Activated T-cell treated with anti-CD3 and anti-CD28 coated beads, Interleukin-2, amount 50 U/mL, for 4 hours (primary cell): ENCODE results near the gene MRPS5. TPM values are rescaled to one million over a fixed set of nuclear protein-coding genes. Genes with fewer than 3 reads are reported as not detected.

ENCODE experiments used
- ATAC-seq, 2 donors: fragments of 200-7000 bp; cut with Tn5 transposase; one replicate each; pipeline ENCODE4 v1.10.0; 2021
- DNase-seq: peaks from one replicate; pipeline ENCODE4 v3.0.0-alpha.2; 2020
- H3K27me3 Mint-ChIP-seq: one replicate; pipeline ENCODE4 v1.8.0; 2021; ENCODE audit warnings: low read depth, mixed read lengths
- H3K36me3 Mint-ChIP-seq: one replicate; pipeline ENCODE4 v1.8.0; 2022; ENCODE audit warnings: mixed read lengths; ENCODE audit not compliant: insufficient read depth
- H3K4me1 Mint-ChIP-seq: one replicate; pipeline ENCODE4 v1.8.0; 2021; ENCODE audit warnings: low read depth, mixed read lengths
- H3K4me3 Mint-ChIP-seq: one replicate; pipeline ENCODE4 v1.8.0; 2021; ENCODE audit warnings: mild to moderate bottlenecking, moderate library complexity, mixed read lengths
- H3K9me3 Mint-ChIP-seq: one replicate; pipeline ENCODE4 v1.8.0; 2021; ENCODE audit warnings: mixed read lengths
- total RNA-seq, 3 donors: library from RNA; stranded (reverse); gene quantifications; one replicate each; pipeline ENCODE4 v1.2.1, GENCODE V29; 2021

The MRPS5 gene
- total RNA-seq, 3 donors from 2014 or later: 67.4 to 71.8 (median 70.2) TPM

- Mint-ChIP-seq H3K4me3 (no peak overlapping the region), H3K4me1 (peaks cover 40% of the 10 kb centered on the region), H3K36me3 (no peaks in the 10 kb centered on the region), H3K9me3 (no peaks in the 10 kb centered on the region), H3K27me3 (no peaks in the 10 kb centered on the region)
- DNase-seq (no peak), ATAC-seq (no peak)
Measured at GRCh38 chr2:95060446-95061118, 61.0 kb downstream of the MRPS5 start.

GRCh38 chr2:95059656-95060370, 61.8 kb downstream of the MRPS5 start:
- H3K4me1 Mint-ChIP-seq: peaks cover 47% of the 10 kb centered on the region
- DNase-seq (no peak), ATAC-seq (no peak)
- H3K27me3 Mint-ChIP-seq: no peaks in the 10 kb centered on the region
- no peaks in the 10 kb centered on the region for H3K9me3 Mint-ChIP-seq
- no peak overlapping the region for H3K4me3 Mint-ChIP-seq
- H3K36me3 Mint-ChIP-seq: no peaks in the 10 kb centered on the region

- Mint-ChIP-seq H3K4me1 (peaks cover 53% of the 10 kb centered on the region), H3K9me3 (no peaks in the 10 kb centered on the region), H3K36me3 (peaks cover under 1% of the 10 kb centered on the region), H3K27me3 (no peaks in the 10 kb centered on the region), H3K4me3 (no peak overlapping the region)
- ATAC-seq (no peak), DNase-seq (no peak)
Measured at GRCh38 chr2:95058989-95059641, 62.5 kb downstream of the MRPS5 start.

DNA sequence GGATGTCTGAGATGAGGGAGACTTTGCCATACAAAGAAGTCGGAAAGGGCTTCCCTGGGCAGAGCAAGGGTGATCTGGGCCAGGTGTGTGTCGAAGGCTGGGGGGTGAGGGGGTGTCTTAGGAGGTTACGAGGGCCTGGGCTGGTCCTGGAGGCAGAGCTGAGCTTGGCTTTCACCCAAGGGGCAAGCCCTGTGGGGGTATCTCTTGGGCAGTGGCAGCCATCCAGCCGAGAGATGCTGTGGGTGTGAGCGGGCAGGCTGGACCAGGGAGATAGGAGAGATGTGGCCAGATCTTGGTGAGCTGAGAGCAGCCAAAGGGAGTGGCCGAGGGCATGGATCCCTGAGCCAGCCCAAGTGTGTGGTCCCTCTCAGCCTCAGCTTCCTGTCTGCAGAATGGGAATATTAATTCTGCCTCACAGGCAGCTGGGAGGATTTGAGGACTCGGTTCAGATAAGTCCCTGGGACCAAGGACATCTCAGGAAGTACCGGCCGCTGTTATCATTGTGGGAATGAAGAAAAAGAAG, 63.1 kb downstream of the MRPS5 start:
- H3K4me3 Mint-ChIP-seq: no peak overlapping the region
- H3K9me3 Mint-ChIP-seq: no peaks in the 10 kb centered on the region
- H3K36me3 Mint-ChIP-seq: peaks cover 4% of the 10 kb centered on the region
- ATAC-seq: no peak
- peaks cover 51% of the 10 kb centered on the region for H3K4me1 Mint-ChIP-seq
- no peaks in the 10 kb centered on the region for H3K27me3 Mint-ChIP-seq
- DNase-seq: no peak

DNA sequence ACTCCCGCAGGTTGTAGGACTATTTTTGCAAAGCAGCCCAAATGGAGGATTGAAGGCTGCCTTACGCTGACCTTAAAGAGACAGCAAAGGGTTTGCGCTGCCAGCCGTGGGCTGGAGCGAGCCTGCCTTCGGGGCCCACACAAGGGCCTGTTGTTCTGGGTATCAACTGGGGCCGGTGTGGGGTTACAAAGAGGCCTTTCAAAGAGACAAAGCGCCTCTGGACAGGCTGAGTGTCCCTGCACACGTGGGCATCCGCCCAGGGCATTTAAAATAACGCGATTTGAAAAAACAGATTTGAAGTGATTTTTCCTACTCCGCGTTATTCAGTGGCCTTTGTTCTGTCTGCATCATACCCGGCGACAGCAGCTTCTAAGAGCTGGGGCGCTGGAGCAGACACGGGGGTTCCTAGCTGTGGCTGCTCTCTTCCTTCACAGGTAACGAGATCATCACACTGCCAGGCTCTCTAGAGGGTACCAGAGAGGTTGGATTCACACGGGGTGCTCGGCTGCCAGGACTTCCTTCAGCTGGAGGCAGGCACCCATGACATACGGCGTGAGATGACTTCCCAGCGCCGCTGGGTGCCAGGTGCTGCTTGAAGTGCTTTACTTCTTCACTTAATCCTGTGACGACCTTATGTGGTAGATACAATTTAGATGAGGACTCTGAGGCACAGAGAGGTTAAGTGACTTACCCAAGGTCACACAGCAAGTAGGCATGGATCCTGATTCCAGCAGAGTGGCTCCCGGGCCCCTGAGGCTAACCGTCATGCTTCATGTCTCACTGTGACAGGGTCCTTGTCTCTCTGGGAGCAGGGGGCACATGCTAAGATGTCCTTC, 63.9 kb downstream of the MRPS5 start:
- Mint-ChIP-seq H3K27me3 (no peaks in the 10 kb centered on the region), H3K4me1 (peaks cover 49% of the 10 kb centered on the region), H3K4me3 (no peak overlapping the region), H3K9me3 (no peaks in the 10 kb centered on the region), H3K36me3 (peaks cover 5% of the 10 kb centered on the region)
- DNase-seq (no peak), ATAC-seq (no peak)

GRCh38 chr2:95056461-95057459, 64.8 kb downstream of the MRPS5 start:
- peaks cover 41% of the 10 kb centered on the region for H3K4me1 Mint-ChIP-seq
- DNase-seq (no peak), ATAC-seq (no peak)
- peaks cover 5% of the 10 kb centered on the region for H3K36me3 Mint-ChIP-seq
- H3K4me3 Mint-ChIP-seq: no peak overlapping the region
- no peaks in the 10 kb centered on the region for H3K27me3 Mint-ChIP-seq
- no peaks in the 10 kb centered on the region for H3K9me3 Mint-ChIP-seq

- Mint-ChIP-seq H3K9me3 (no peaks in the 10 kb centered on the region), H3K4me1 (peaks cover 40% of the 10 kb centered on the region), H3K27me3 (no peaks in the 10 kb centered on the region), H3K4me3 (no peak overlapping the region), H3K36me3 (peaks cover 5% of the 10 kb centered on the region)
- ATAC-seq (no peak), DNase-seq (no peak)
Measured at GRCh38 chr2:95056044-95056443, 65.6 kb downstream of the MRPS5 start.

- H3K4me1 Mint-ChIP-seq: peaks cover 42% of the 10 kb centered on the region
- H3K4me3 Mint-ChIP-seq: no peak overlapping the region
- H3K9me3 Mint-ChIP-seq: no peaks in the 10 kb centered on the region
- DNase-seq: no peak
- ATAC-seq: no peak
- no peaks in the 10 kb centered on the region for H3K27me3 Mint-ChIP-seq
- peaks cover 5% of the 10 kb centered on the region for H3K36me3 Mint-ChIP-seq
Measured at GRCh38 chr2:95055262-95055661, 66.3 kb downstream of the MRPS5 start.

GRCh38 chr2:95054016-95054415, 67.6 kb downstream of the MRPS5 start:
- DNase-seq (no peak), ATAC-seq (no peak)
- Mint-ChIP-seq H3K27me3 (no peaks in the 10 kb centered on the region), H3K9me3 (no peaks in the 10 kb centered on the region), H3K4me3 (no peak overlapping the region), H3K4me1 (peaks cover 44% of the 10 kb centered on the region), H3K36me3 (peaks cover 5% of the 10 kb centered on the region)

DNA sequence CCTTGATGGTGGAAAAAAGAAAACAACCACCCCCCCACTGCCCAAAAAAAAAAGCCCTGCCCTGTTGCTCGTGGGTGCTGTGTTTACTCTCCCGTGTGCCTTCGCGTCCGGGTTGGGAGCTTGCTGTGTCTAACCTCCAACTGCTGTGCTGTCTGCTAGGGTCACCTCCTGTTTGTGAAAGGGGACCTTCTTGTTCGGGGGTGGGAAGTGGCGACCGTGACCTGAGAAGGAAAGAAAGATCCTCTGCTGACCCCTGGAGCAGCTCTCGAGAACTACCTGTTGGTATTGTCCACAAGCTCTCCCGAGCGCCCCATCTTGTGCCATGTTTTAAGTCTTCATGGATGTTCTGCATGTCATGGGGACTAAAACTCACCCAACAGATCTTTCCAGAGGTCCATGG, 68.1 kb downstream of the MRPS5 start:
- H3K4me1 Mint-ChIP-seq: peaks cover 46% of the 10 kb centered on the region
- ATAC-seq: no peak
- peaks cover 5% of the 10 kb centered on the region for H3K36me3 Mint-ChIP-seq
- DNase-seq: no peak
- H3K4me3 Mint-ChIP-seq: no peak overlapping the region
- H3K27me3 Mint-ChIP-seq: no peaks in the 10 kb centered on the region
- H3K9me3 Mint-ChIP-seq: no peaks in the 10 kb centered on the region

- no peaks in the 10 kb centered on the region for H3K9me3 Mint-ChIP-seq
- no peaks in the 10 kb centered on the region for H3K27me3 Mint-ChIP-seq
- H3K4me1 Mint-ChIP-seq: peaks cover 46% of the 10 kb centered on the region
- DNase-seq (no peak), ATAC-seq (no peak)
- H3K36me3 Mint-ChIP-seq: peaks cover 5% of the 10 kb centered on the region
- H3K4me3 Mint-ChIP-seq: no peak overlapping the region
Measured at GRCh38 chr2:95052804-95053479, 68.7 kb downstream of the MRPS5 start.

GRCh38 chr2:95052307-95052706, 69.3 kb downstream of the MRPS5 start:
- Mint-ChIP-seq H3K9me3 (no peaks in the 10 kb centered on the region), H3K4me1 (peaks cover 46% of the 10 kb centered on the region), H3K27me3 (no peaks in the 10 kb centered on the region), H3K4me3 (no peak overlapping the region), H3K36me3 (peaks cover 5% of the 10 kb centered on the region)
- no peak for DNase-seq
- ATAC-seq: no peak

GRCh38 chr2:95051626-95052025, 70.0 kb downstream of the MRPS5 start:
- no peak for DNase-seq
- ATAC-seq: no peak
- peaks cover 52% of the 10 kb centered on the region for H3K4me1 Mint-ChIP-seq
- H3K4me3 Mint-ChIP-seq: no peak overlapping the region
- H3K9me3 Mint-ChIP-seq: no peaks in the 10 kb centered on the region
- H3K27me3 Mint-ChIP-seq: no peaks in the 10 kb centered on the region
- H3K36me3 Mint-ChIP-seq: peaks cover 5% of the 10 kb centered on the region
